IMR-90 (cell line): Measurements from ENCODE around the gene ADGRL3. TPM values are rescaled to one million over a fixed set of nuclear protein-coding genes. Genes with fewer than 3 reads are reported as not detected.

Source experiments
- ATAC-seq: fragments of 200-7000 bp; cut with Tn5 transposase; 2 replicates; pipeline ENCODE4 v1.9.1; 2020; ENCODE audit warnings: low read depth, mild to moderate bottlenecking, moderate library complexity
- BruUV-seq: library from RNA; stranded (reverse); fragments of 400-500 nt; replicated peaks from 2 replicates; lab custom pipeline; 2021; lab: Mats Ljungman, UMichigan
- CTCF ChIA-PET: fragments of 300-600 bp; formaldehyde crosslinking; extraction: SDS; loops from one replicate; lab custom pipeline; 2021; ENCODE audit warnings: antibody characterized with exemption; lab: Yijun Ruan, JAX
- POLR2A ChIA-PET: fragments of 300-600 bp; sonication (Branson Sonifier 250); formaldehyde crosslinking; loops from one replicate; lab custom pipeline; 2022; ENCODE audit warnings: antibody characterized with exemption; ENCODE audit not compliant: unreplicated experiment; lab: Charles Lee
- DNase-seq: peaks from one replicate; pipeline ENCODE4 v3.0.0; 2013
- H2AFZ ChIP-seq: replicated peaks from 2 replicates; pipeline ENCODE3; 2013; ENCODE audit warnings: low read length, mild to moderate bottlenecking; ENCODE audit not compliant: poor library complexity
- H2AK5ac ChIP-seq: 2 replicates; pipeline ENCODE4 v1.6.1; 2013; ENCODE audit warnings: low read depth, low read length, inconsistent platforms
- H2AK9ac ChIP-seq: replicated peaks from 2 replicates; pipeline ENCODE3; 2013; ENCODE audit warnings: mild to moderate bottlenecking, low read depth, low read length, moderate library complexity; ENCODE audit not compliant: poor library complexity
- H2BK120ac ChIP-seq: 2 replicates; pipeline ENCODE4 v1.6.1; 2013; ENCODE audit warnings: low read depth, low read length, inconsistent platforms
- H2BK15ac ChIP-seq: 3 replicates; pipeline ENCODE4 v1.6.1; 2013; ENCODE audit warnings: low read depth, low read length, inconsistent platforms
- H2BK20ac ChIP-seq: 2 replicates; pipeline ENCODE4 v1.6.1; 2013; ENCODE audit warnings: low read depth, mild to moderate bottlenecking, inconsistent platforms, low read length, moderate library complexity
- H2BK5ac ChIP-seq: 2 replicates; pipeline ENCODE4 v1.6.1; 2013; ENCODE audit warnings: mild to moderate bottlenecking, low read depth, low read length, inconsistent platforms; ENCODE audit not compliant: poor library complexity, severe bottlenecking
- H3K14ac ChIP-seq: replicated peaks from 2 replicates; pipeline ENCODE4 v1.6.1; 2013; ENCODE audit warnings: low read depth, low read length, inconsistent platforms
- H3K18ac ChIP-seq: 2 replicates; pipeline ENCODE4 v1.6.1; 2013; ENCODE audit warnings: low read depth, low read length, control low read depth
- H3K23ac ChIP-seq: 2 replicates; pipeline ENCODE4 v1.6.1; 2013; ENCODE audit warnings: low read depth, low read length, inconsistent platforms
- H3K27ac ChIP-seq: 2 replicates; pipeline ENCODE4 v1.5.1; 2013; ENCODE audit warnings: mild to moderate bottlenecking, control low read depth, low read length; ENCODE audit not compliant: insufficient read depth
- H3K27me3 ChIP-seq: 2 replicates; pipeline ENCODE4 v1.6.1; 2013; ENCODE audit warnings: low read length; ENCODE audit not compliant: control insufficient read depth, insufficient read depth
- H3K36me3 ChIP-seq: 2 replicates; pipeline ENCODE4 v1.6.1; 2013; ENCODE audit warnings: low read length, mixed read lengths; ENCODE audit not compliant: control insufficient read depth, insufficient read depth
- H3K4ac ChIP-seq: 2 replicates; pipeline ENCODE4 v1.6.1; 2013; ENCODE audit warnings: low read depth, low read length, inconsistent platforms
- H3K4me1 ChIP-seq: 2 replicates; pipeline ENCODE4 v1.6.1; 2013; ENCODE audit warnings: low read length, mixed read lengths; ENCODE audit not compliant: control insufficient read depth, insufficient read depth
- H3K4me2 ChIP-seq: 2 replicates; pipeline ENCODE4 v1.6.1; 2013; ENCODE audit warnings: low read depth, mild to moderate bottlenecking, control low read depth, low read length, moderate library complexity
- H3K4me3 ChIP-seq: 2 replicates; pipeline ENCODE4 v1.5.1; 2013; ENCODE audit warnings: low read depth, mild to moderate bottlenecking, control low read depth, low read length, moderate library complexity; ENCODE audit not compliant: insufficient read depth
- H3K56ac ChIP-seq: 2 replicates; pipeline ENCODE4 v1.6.1; 2013; ENCODE audit warnings: low read length, inconsistent platforms; ENCODE audit not compliant: insufficient read depth; ENCODE audit errors: extremely low read depth
- H3K79me1 ChIP-seq, 2 experiments: 2 replicates each; pipeline ENCODE4 v1.6.1; 2013; ENCODE audit warnings: low read length in 2 of 2, inconsistent platforms in 1 of 2, low read depth in 1 of 2
- H3K9ac ChIP-seq: 2 replicates; pipeline ENCODE4 v1.6.1; 2013; ENCODE audit warnings: low read depth, low read length, control low read depth
- H3K9me1 ChIP-seq: 2 replicates; pipeline ENCODE4 v1.6.1; 2013; ENCODE audit warnings: low read length, inconsistent platforms; ENCODE audit not compliant: insufficient read depth
- H3K9me3 ChIP-seq: 2 replicates; pipeline ENCODE4 v1.6.1; 2013; ENCODE audit warnings: low read length; ENCODE audit not compliant: control insufficient read depth, insufficient read depth
- H4K20me1 ChIP-seq: 2 replicates; pipeline ENCODE4 v1.6.1; 2013; ENCODE audit warnings: low read length, inconsistent platforms; ENCODE audit not compliant: insufficient read depth
- H4K5ac ChIP-seq: 2 replicates; pipeline ENCODE4 v1.6.1; 2013; ENCODE audit warnings: mild to moderate bottlenecking, low read depth, low read length, control low read depth
- H4K8ac ChIP-seq, 2 experiments: 2 replicates each; pipeline ENCODE4 v1.6.1; 2013; ENCODE audit warnings: low read depth in 2 of 2, low read length in 2 of 2, control low read depth in 1 of 2, inconsistent platforms in 1 of 2
- H4K91ac ChIP-seq: 2 replicates; pipeline ENCODE4 v1.6.1; 2013; ENCODE audit warnings: low read depth, low read length, inconsistent platforms; ENCODE audit not compliant: insufficient read depth
- CTCF ChIP-seq: conservative IDR thresholded peaks from 2 replicates; pipeline ENCODE4 v1.5.1; 2012; ENCODE audit warnings: mild to moderate bottlenecking, low read depth, low read length, improper control_type of control experiment
- FOS ChIP-seq: fragments of 150-350 bp; IDR thresholded peaks from 2 replicates; pipeline ENCODE4 v1.6.1; 2016; ENCODE audit warnings: low read depth, low read length
- MAFK ChIP-seq: IDR thresholded peaks from 2 replicates; pipeline ENCODE4 v1.6.1; 2012; ENCODE audit warnings: low read depth, low read length, improper control_type of control experiment
- RCOR1 ChIP-seq: IDR thresholded peaks from 2 replicates; pipeline ENCODE4 v1.6.1; 2012; ENCODE audit warnings: mild to moderate bottlenecking, low read length, improper control_type of control experiment; ENCODE audit not compliant: insufficient replicate concordance
- WGBS, 2 experiments: methylation state at CpG; one replicate each; pipeline versions ENCODE4 v1.1.5 to v1.1.7; 2013; ENCODE audit warnings: missing lambda C conversion rate in 2 of 2; ENCODE audit not compliant: insufficient read length in 1 of 2; ENCODE audit errors: extremely low coverage in 2 of 2; 5-methylcytosine and 5-hydroxymethylcytosine counted together
- dilution Hi-C: fragments of 300-500 bp; cut with HindIII; formaldehyde crosslinking; loops from one replicate; pipeline ENCODE4 v1.14.3; 2018; ENCODE audit warnings: low sequenced_read_pairs; ENCODE audit not compliant: unreplicated experiment
- in situ Hi-C: fragments of 300-500 bp; cut with MboI; formaldehyde crosslinking; loops from 3 replicates; pipeline ENCODE4 v1.14.3; 2019; ENCODE audit warnings: low sequenced_read_pairs, inconsistent platforms, mixed read lengths
- intact Hi-C: fragments of 100-400 bp; cut with micrococcal nuclease; formaldehyde crosslinking; loops from 2 replicates; pipeline ENCODE4 v1.10.0; 2022
- polyA plus RNA-seq, 3 experiments: library from polyadenylated mRNA; depleted of rRNA; stranded (reverse); fragments of >200 nt; gene quantifications; 2 replicates each; pipeline ENCODE4 v1.2.3, GENCODE V29; 2012; ENCODE audit warnings: low replicate concordance in 1 of 3
- total RNA-seq: library from RNA; depleted of rRNA; stranded (reverse); fragments of >200 nt; gene quantifications from 2 replicates; pipeline ENCODE4 v1.2.3, GENCODE V29; 2012

The ADGRL3 gene
- total and polyA plus RNA-seq, 2 of the 4 experiments (the other 2 are of a cell fraction): 0.46 to 2.5 TPM

GRCh38 chr4:61812171-61812570 lies 612.0 kb downstream of the ADGRL3 start:
- no peak for ATAC-seq
- H3K4me2 ChIP-seq: no peak overlapping the region
- H3K4ac ChIP-seq: no peak overlapping the region
- CTCF ChIA-PET: no interaction called here
- no peak overlapping the region for H2AK9ac ChIP-seq
- no peaks in the 10 kb centered on the region for H3K9me1 ChIP-seq
- H2AFZ ChIP-seq: no peak overlapping the region
- no peak overlapping the region for H3K56ac ChIP-seq
- no peak overlapping the region for H4K91ac ChIP-seq
- no peak overlapping the region for H3K23ac ChIP-seq
- no peak overlapping the region for H2BK5ac ChIP-seq
- in situ Hi-C loops: no loop called here
- TF ChIP-seq RCOR1: no peak
- TF ChIP-seq CTCF: no peak
- TF ChIP-seq MAFK: no peak
- no peak for TF ChIP-seq FOS
- no peaks in the 10 kb centered on the region for H3K79me1 ChIP-seq
- DNase-seq: no peak
- H3K27ac ChIP-seq: no peak overlapping the region
- H3K4me3 ChIP-seq: no peak overlapping the region
- H3K27me3 ChIP-seq: no peaks in the 10 kb centered on the region
- no peak overlapping the region for H2BK120ac ChIP-seq
- POLR2A ChIA-PET: no interaction called here
- no peaks in the 10 kb centered on the region for H4K20me1 ChIP-seq
- H3K18ac ChIP-seq: no peak overlapping the region
- H2BK15ac ChIP-seq: no peak overlapping the region
- BruUV-seq: no TSS peak
- intact Hi-C loops: no loop called here
- H2BK20ac ChIP-seq: no peak overlapping the region
- H3K4me1 ChIP-seq: no peaks in the 10 kb centered on the region
- peaks cover 3% of the 10 kb centered on the region; the same call in 1 of the 2 replicates for H3K9me3 ChIP-seq
- H3K36me3 ChIP-seq: no peaks in the 10 kb centered on the region
- H3K14ac ChIP-seq: no peak overlapping the region
- dilution Hi-C loops: no loop called here
- H4K5ac ChIP-seq: no peak overlapping the region
- WGBS, 2 experiments: no CpG with 5 or more reads among the region's 2 CpGs
- no peak overlapping the region for H3K9ac ChIP-seq
- H2AK5ac ChIP-seq: no peak overlapping the region
- no peak overlapping the region for H4K8ac ChIP-seq
